ENCODE data around the gene SFT2D1. TPM values are rescaled to one million over a fixed set of nuclear protein-coding genes. Genes with fewer than 3 reads are reported as not detected.
A peak's percentile ranks its signal among the peaks of the same experiment; 100 is the strongest.

Gene SFT2D1
- polyA plus RNA-seq, 3 donors, result 48.1 to 166 (median 140) TPM

- Mint-ChIP-seq H3K36me3 (no peaks in the 10 kb centered on the region), H3K27ac (peak overlapping the region in 2 of 7 donors; percentile 16 to 26), H3K4me3 (no peak overlapping the region), H3K4me1 (peaks cover 9% of the 10 kb centered on the region), H3K9me3 (no peaks in the 10 kb centered on the region), H3K27me3 (ENCODE audit: low read depth in 3 of 3) (peaks cover 4 to 14% (median 4%) of the 10 kb centered on the region in 3 donors)
- Histone ChIP-seq H3K27ac (ENCODE audit: low read depth in 1 of 2, low read length in 2 of 2) (no peak overlapping the region), H4K20me1 (ENCODE audit: insufficient read depth, low read length) (no peaks in the 10 kb centered on the region), H3K79me2 (ENCODE audit: insufficient read depth, low read length) (no peaks in the 10 kb centered on the region), H3K9me3 (replicated peaks in 1 of 2; ENCODE audit: control insufficient read depth in 1 of 2, insufficient read depth in 1 of 2, low read length in 2 of 2) (no peaks in the 10 kb centered on the region), H3K27me3 (ENCODE audit: control insufficient read depth in 2 of 2, insufficient read depth in 2 of 2, low read length in 2 of 2) (no peaks in the 10 kb centered on the region), H3K4me1 (ENCODE audit: control insufficient read depth in 1 of 2, insufficient read depth in 2 of 2, low read length in 2 of 2) (peaks cover 0 to 10% of the 10 kb centered on the region in 2 donors), H3K4me3 (replicated peaks in 1 of 3; ENCODE audit: low read depth in 2 of 3, low read length in 3 of 3) (no peak overlapping the region), H2AFZ (ENCODE audit: insufficient read depth, low read depth, low read length, poor library complexity, severe bottlenecking) (no peak overlapping the region), H3K9ac (ENCODE audit: insufficient read depth, low read length, poor library complexity, severe bottlenecking) (no peak overlapping the region), H3K4me2 (replicated peaks; ENCODE audit: extremely low read depth, low read length, poor library complexity, severe bottlenecking) (no peak overlapping the region), H3K36me3 (replicated peaks in 1 of 2; ENCODE audit: control insufficient read depth in 1 of 2, insufficient read depth in 2 of 2, low read length in 2 of 2) (no peaks in the 10 kb centered on the region)
- no peak for DNase-seq
- TF ChIP-seq, protein P1, sequence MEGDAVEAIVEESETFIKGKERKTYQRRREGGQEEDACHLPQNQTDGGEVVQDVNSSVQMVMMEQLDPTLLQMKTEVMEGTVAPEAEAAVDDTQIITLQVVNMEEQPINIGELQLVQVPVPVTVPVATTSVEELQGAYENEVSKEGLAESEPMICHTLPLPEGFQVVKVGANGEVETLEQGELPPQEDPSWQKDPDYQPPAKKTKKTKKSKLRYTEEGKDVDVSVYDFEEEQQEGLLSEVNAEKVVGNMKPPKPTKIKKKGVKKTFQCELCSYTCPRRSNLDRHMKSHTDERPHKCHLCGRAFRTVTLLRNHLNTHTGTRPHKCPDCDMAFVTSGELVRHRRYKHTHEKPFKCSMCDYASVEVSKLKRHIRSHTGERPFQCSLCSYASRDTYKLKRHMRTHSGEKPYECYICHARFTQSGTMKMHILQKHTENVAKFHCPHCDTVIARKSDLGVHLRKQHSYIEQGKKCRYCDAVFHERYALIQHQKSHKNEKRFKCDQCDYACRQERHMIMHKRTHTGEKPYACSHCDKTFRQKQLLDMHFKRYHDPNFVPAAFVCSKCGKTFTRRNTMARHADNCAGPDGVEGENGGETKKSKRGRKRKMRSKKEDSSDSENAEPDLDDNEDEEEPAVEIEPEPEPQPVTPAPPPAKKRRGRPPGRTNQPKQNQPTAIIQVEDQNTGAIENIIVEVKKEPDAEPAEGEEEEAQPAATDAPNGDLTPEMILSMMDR (IDR thresholded peaks at IDR 0.05), result no peak
- intact Hi-C loops (cut with micrococcal nuclease), result loop anchor here in 1 of 2 donors (2.0 kb wide), 1 partner anchor 38 kb away; no protein-coding TSS in a partner anchor
- 90% methylated on average over 9 of the region's 13 CpGs for WGBS (ENCODE audit: insufficient coverage)
Measured at GRCh38 chr6:166274739-166275370, 67.5 kb downstream of the SFT2D1 start.

DNA sequence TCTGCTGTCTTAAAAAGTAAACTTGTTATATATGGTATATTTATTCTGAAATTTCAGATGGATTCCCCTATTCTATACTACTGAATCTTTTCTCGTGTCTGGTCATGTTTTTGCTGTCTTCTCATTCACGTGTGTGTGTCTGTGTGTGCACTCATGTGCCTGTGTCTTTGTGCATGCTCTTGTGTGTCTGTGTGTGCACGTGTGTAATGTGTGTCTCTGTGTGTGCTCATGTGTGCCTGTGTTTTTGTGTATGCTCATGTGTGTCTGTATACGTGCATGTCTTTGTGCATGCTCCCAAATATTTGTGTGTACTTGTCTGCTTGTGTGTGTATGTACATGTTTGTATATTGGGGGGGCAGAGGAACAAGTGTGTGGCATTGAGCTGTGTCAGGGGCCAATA, 68.2 kb downstream of the SFT2D1 start:
- WGBS (ENCODE audit: insufficient coverage), result 95% methylated on average over 2 of the region's 4 CpGs

More for the DNA sequence above, 68.2 kb downstream of the SFT2D1 start:
- Histone ChIP-seq H3K9ac (ENCODE audit: insufficient read depth, low read length, poor library complexity, severe bottlenecking) (no peak overlapping the region), H3K27ac (ENCODE audit: low read depth in 1 of 2, low read length in 2 of 2) (no peak overlapping the region), H3K27me3 (ENCODE audit: control insufficient read depth in 2 of 2, insufficient read depth in 2 of 2, low read length in 2 of 2) (no peaks in the 10 kb centered on the region), H3K36me3 (replicated peaks in 1 of 2; ENCODE audit: control insufficient read depth in 1 of 2, insufficient read depth in 2 of 2, low read length in 2 of 2) (no peaks in the 10 kb centered on the region), H4K20me1 (ENCODE audit: insufficient read depth, low read length) (no peaks in the 10 kb centered on the region), H2AFZ (ENCODE audit: insufficient read depth, low read depth, low read length, poor library complexity, severe bottlenecking) (no peak overlapping the region), H3K4me1 (ENCODE audit: control insufficient read depth in 1 of 2, insufficient read depth in 2 of 2, low read length in 2 of 2) (peaks cover 0 to 10% of the 10 kb centered on the region in 2 donors), H3K4me3 (replicated peaks in 1 of 3; ENCODE audit: low read depth in 2 of 3, low read length in 3 of 3) (no peak overlapping the region), H3K79me2 (ENCODE audit: insufficient read depth, low read length) (no peaks in the 10 kb centered on the region), H3K4me2 (replicated peaks; ENCODE audit: extremely low read depth, low read length, poor library complexity, severe bottlenecking) (no peak overlapping the region), H3K9me3 (replicated peaks in 1 of 2; ENCODE audit: control insufficient read depth in 1 of 2, insufficient read depth in 1 of 2, low read length in 2 of 2) (no peaks in the 10 kb centered on the region)
- Mint-ChIP-seq H3K36me3 (no peaks in the 10 kb centered on the region), H3K4me1 (peaks cover 9% of the 10 kb centered on the region), H3K9me3 (no peaks in the 10 kb centered on the region), H3K27ac (peak overlapping the region in 1 of 7 donors; percentile 48), H3K4me3 (no peak overlapping the region), H3K27me3 (ENCODE audit: low read depth in 3 of 3) (peaks cover 3 to 14% (median 4%) of the 10 kb centered on the region in 3 donors)
- DNase-seq, result no peak
- TF ChIP-seq, protein P1 (IDR thresholded peaks at IDR 0.05), result no peak
- intact Hi-C loops (cut with micrococcal nuclease), result loop anchor here in 1 of 2 donors (2.0 kb wide), 1 partner anchor 37 kb away; no protein-coding TSS in a partner anchor

Data from CD14-positive monocyte (primary cell).